Stimulated activated CD4-positive, alpha-beta T cell treated with anti-CD3 and anti-CD28 coated beads, TNF-alpha, amount 100 ng/mL, for 48 hours (primary cell): Measurements from ENCODE around the gene IP6K2.

Experiments used
- DNase-seq, 3 donors: peaks; one replicate each; pipeline ENCODE4 v3.0.0-alpha.2; 2020; ENCODE audit warnings: low read depth in 3 of 3

IP6K2 gene

DNA sequence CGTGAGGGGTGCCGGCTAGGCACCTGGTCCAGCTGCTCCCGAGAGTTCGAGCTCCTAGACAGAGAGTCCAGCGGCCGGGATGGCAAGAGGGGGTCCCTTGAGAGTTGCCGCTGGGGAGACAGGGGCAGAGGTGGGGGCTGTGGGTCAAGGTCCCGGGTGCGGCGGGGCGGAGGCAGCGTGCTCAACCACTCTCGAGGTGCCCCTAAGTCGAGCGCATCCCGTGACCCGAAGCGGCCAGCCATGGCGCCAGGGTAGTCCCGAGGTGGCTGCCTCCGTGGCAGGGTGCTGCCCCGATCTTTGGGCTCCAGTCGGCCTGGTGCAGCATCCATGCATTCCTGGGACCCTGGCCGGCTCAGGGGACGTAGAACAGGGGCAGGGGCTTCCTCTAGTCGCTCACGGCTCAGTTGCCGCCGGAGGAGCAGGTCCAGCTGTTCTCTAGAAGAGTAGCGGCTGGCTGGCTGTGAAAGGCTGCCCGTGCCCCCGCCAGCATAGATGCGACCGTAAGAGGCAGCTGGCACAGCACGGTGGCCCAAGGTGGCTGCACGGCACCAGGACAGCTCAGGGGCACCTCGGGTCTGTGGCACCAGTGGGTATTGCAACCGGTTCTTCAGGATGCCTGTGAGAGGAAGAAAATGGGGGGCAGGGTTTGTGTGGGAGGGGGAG, 76.9 kb downstream of the IP6K2 start:
- DNase-seq, result no peak
